GM12874 (cell line): Measurements from ENCODE around the gene GPC6.

Experiments used
- TF ChIP-seq, protein P1 (sequence below): IDR thresholded peaks from 2 replicates; pipeline ENCODE4 v1.5.1; 2011; ENCODE audit warnings: low read depth, mild to moderate bottlenecking, control low read depth, low read length, moderate library complexity; ENCODE audit not compliant: insufficient read depth

GPC6 gene

DNA sequence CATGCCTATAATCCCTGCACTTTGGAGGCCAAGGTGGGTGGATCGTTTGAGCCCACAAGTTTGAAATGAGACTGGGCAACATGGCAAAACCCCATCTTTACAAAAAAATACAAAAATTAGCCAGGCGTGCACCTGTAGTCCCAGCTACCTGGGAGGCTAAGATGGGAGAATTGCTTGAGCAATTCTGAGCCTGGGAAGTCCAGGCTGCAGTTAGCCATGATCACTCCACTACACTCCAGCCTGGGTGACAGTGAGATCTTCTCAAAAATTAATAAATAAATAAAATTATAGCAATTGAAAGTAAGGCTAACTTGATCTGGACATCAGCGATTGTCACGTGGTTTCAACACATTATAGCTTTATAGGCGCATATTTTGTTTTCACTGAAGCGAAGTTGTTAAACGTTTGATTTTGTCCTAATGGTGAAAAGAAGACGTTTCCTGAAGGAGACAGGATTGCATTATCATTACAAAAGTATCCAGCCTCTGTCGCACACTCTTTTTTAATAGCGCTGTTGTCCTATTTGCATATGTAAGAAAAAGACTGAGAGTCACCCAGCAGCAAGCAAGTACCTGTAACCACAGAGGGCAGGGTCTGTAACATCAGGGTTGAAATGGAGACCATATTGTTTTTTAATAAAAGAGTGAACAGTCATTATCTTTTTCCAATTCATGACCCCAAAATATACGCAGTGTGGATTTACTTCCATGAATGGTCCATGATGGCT lies 917.2 kb downstream of the GPC6 start:
- TF ChIP-seq, protein P1, sequence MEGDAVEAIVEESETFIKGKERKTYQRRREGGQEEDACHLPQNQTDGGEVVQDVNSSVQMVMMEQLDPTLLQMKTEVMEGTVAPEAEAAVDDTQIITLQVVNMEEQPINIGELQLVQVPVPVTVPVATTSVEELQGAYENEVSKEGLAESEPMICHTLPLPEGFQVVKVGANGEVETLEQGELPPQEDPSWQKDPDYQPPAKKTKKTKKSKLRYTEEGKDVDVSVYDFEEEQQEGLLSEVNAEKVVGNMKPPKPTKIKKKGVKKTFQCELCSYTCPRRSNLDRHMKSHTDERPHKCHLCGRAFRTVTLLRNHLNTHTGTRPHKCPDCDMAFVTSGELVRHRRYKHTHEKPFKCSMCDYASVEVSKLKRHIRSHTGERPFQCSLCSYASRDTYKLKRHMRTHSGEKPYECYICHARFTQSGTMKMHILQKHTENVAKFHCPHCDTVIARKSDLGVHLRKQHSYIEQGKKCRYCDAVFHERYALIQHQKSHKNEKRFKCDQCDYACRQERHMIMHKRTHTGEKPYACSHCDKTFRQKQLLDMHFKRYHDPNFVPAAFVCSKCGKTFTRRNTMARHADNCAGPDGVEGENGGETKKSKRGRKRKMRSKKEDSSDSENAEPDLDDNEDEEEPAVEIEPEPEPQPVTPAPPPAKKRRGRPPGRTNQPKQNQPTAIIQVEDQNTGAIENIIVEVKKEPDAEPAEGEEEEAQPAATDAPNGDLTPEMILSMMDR, result no peak

DNA sequence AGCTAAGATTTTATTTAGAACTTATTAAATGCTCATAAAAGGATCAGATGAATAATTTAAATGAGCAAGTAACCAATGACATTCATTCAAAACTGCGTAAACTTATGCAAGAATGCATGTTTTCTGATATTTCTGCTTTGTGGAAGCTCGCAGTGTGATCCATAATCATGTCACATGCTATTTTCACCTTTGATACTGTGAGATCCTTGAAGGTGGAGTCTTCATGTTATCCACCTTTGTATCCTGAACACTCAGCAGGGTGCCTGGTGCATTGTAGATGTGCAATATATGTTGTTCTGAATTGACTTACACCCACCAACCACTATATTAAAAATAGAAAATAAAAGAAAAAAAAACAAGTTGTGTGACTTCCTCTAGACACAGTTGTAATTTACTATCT lies 919.4 kb downstream of the GPC6 start:
- TF ChIP-seq, protein P1, result no peak

DNA sequence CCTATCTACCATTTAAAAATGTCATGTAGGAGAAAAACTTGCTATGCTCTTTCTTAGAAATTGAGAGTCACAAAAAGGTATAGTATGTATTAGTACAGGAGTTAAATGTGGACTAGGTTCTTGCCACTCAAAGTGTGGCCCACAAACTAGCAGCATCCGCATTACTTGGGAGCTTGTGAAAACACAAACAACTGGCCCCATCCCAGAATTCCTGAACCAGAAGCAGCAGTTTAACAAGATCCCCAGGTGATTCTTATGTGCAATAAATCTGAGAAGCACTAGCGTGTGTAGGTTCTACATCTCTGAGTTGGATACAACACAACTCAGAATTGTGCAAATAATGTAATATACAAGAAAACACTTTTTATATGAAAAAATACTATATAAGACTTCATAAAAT lies 927.0 kb downstream of the GPC6 start:
- TF ChIP-seq, protein P1, result no peak

DNA sequence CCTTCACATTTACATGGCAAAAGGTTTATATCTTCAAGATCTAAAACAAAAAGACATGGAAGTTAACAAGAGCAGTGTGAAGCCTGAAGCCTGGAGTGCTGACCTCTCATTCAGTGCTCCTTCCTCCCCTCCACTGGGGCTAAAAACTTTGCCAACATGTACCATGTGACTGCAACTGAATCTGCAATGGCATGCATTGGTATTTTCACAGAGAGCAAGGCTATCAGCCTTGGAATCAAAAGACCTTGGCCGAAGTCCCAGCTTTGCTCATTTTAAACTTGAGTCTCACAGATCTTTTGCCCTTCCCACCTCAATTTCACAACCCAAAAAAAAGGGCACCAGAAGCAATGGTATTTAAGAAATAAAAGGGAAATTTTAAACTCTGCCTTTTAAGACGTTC lies 927.8 kb downstream of the GPC6 start:
- TF ChIP-seq, protein P1, result no peak

DNA sequence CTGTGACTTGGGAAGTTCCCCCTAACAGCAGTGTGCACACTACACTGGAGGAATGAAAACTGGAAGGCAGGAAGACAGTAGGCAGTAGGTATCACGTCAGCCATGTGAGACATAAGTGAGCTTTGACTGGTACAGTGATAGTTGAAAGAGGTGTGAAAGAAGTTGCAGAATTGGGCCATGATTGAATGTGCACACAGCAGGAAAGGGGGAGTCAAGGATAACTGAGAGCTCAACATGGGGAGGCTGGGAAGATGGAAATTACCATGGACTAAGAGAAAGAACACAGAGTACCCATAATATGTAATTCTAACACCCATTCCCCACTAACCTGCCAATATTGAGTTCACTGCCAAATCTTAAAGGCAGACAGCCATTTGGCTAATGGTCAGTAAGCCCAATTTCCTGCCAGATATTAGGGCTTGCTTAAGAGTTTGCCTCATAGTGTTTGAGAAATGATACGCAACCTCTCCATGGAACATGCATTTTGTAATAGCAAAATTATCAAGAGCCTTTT lies 931.2 kb downstream of the GPC6 start:
- TF ChIP-seq, protein P1, result no peak

DNA sequence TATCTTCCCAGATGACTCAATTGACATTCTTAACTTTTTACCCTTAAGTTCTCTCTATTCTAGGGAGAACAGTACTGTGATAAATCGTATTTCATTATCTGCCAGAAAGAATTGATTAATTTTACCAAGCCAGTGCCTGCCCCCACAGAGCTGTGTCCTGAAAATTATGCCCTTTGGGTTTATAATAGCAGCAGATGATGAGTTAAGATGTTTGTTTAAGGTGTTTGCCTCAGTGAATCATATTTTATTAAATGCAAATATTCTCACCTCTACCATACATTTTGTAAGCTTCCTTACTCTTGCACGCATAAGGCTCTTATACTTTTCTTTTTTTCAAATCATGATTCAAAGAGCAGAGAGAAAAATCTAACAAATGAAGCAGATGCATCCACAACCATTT lies 934.3 kb downstream of the GPC6 start:
- TF ChIP-seq, protein P1, result no peak

DNA sequence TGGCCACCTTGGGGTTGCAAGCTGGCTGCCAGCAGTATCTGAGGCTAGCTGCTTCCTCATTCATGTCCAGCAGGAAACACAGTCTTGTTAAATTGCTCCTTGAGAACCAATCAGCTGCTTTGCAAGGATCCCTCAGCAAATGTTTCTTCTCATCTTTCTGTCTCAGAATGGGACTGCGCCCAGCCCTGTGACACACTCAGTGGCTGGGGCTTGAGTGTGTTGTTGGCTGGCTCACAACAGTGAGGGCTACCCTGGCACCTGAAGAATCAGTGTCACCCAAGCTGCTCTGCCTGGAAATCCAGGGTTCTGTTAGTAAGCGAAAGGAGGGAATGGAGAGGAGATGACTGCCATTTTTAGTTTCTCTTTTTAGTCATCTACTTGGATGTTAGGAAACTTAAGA lies 935.7 kb downstream of the GPC6 start:
- TF ChIP-seq, protein P1, result no peak
